ENCODE measurements around the gene TBATA. TPM values are rescaled to one million over a fixed set of nuclear protein-coding genes. Genes with fewer than 3 reads are reported as not detected.

TBATA gene
- polyA plus RNA-seq, 3 donors: not detected

GRCh38 chr10:70722820-70723424, 62.3 kb downstream of the TBATA start:
- Mint-ChIP-seq H3K27me3 (ENCODE audit: low read depth in 3 of 3) (peaks cover 0 to 3% (median 0%) of the 10 kb centered on the region in 3 donors), H3K27ac (no peak overlapping the region), H3K4me3 (no peak overlapping the region), H3K4me1 (no peaks in the 10 kb centered on the region), H3K9me3 (peaks cover 0 to 2% (median 0%) of the 10 kb centered on the region in 7 donors), H3K36me3 (no peaks in the 10 kb centered on the region)
- Histone ChIP-seq H3K9me3 (replicated peaks in 1 of 2; ENCODE audit: control insufficient read depth in 1 of 2, insufficient read depth in 1 of 2, low read length in 2 of 2) (no peaks in the 10 kb centered on the region), H3K4me1 (ENCODE audit: control insufficient read depth in 1 of 2, insufficient read depth in 2 of 2, low read length in 2 of 2) (no peaks in the 10 kb centered on the region), H2AFZ (ENCODE audit: insufficient read depth, low read depth, low read length, poor library complexity, severe bottlenecking) (no peak overlapping the region), H4K20me1 (ENCODE audit: insufficient read depth, low read length) (no peaks in the 10 kb centered on the region), H3K27me3 (ENCODE audit: control insufficient read depth in 2 of 2, insufficient read depth in 2 of 2, low read length in 2 of 2) (no peaks in the 10 kb centered on the region), H3K79me2 (ENCODE audit: insufficient read depth, low read length) (no peaks in the 10 kb centered on the region), H3K9ac (ENCODE audit: insufficient read depth, low read length, poor library complexity, severe bottlenecking) (no peak overlapping the region), H3K4me2 (replicated peaks; ENCODE audit: extremely low read depth, low read length, poor library complexity, severe bottlenecking) (no peak overlapping the region), H3K27ac (ENCODE audit: low read depth in 1 of 2, low read length in 2 of 2) (no peak overlapping the region), H3K36me3 (replicated peaks in 1 of 2; ENCODE audit: control insufficient read depth in 1 of 2, insufficient read depth in 2 of 2, low read length in 2 of 2) (no peaks in the 10 kb centered on the region), H3K4me3 (replicated peaks in 1 of 3; ENCODE audit: low read depth in 2 of 3, low read length in 3 of 3) (no peak overlapping the region)
- no peak for DNase-seq
- no peak for TF ChIP-seq CTCF (IDR thresholded peaks at IDR 0.05)
- intact Hi-C loops (cut with micrococcal nuclease): no loop called here
- WGBS (ENCODE audit: insufficient coverage): 14% methylated on average over 1 of the region's 4 CpGs

Small RNA genes lying within 50 kb of the gene (small RNA-seq; reads per million reads assigned to genes)
- not detected for gene RPS26P40 (ENCODE audit: insufficient read length, low read depth)

Other genes with a start within 250 kb of the TBATA start
- 1 to 10 TPM in 2 of 3 donors, under 1 TPM in 1; 0.09 to 2.7 (median 2.4) TPM for gene PRF1, start 182.6 kb downstream of the TBATA start, polyA plus RNA-seq
- gene ADAMTS14, start 112.9 kb downstream of the TBATA start, polyA plus RNA-seq: under 1 TPM in 1 of 3 donors, not detected in 2; 0.05 TPM
- gene SGPL1, start 30.6 kb upstream of the TBATA start, polyA plus RNA-seq: 10 to 100 TPM; 16.6 to 26.8 (median 26.1) TPM
- gene PCBD1, start 103.2 kb upstream of the TBATA start, polyA plus RNA-seq: 10 to 100 TPM; 18.0 to 28.3 (median 21.3) TPM